Gastrocnemius medialis (tissue), 4 donors: ENCODE measurements around the gene TSSK6. TPM values are rescaled to one million over a fixed set of nuclear protein-coding genes. Genes with fewer than 3 reads are reported as not detected.
A peak's percentile ranks its signal among the peaks of the same experiment; 100 is the strongest.
"Not testable (repeated sequence)": the region's sequence is repeated elsewhere in the genome, so short reads cannot be mapped to it uniquely, and the experiment has no call there.

Experiments used
- ATAC-seq, 2 donors: fragments of 150-250 bp; one replicate each; pipeline ENCODE4 v1.9.1; 2016
- DNase-seq, 2 donors: peaks; one replicate each; pipeline ENCODE4 v3.0.0-alpha.2; 2019
- H3K27ac ChIP-seq, 4 donors: fragments of 200-600 bp; sonication (generic); 1 replicate in 1 of 4; 2 replicates in 3 of 4; pipeline ENCODE4 v1.5.1; 2016 to 2018; ENCODE audit warnings: mild to moderate bottlenecking in 2 of 4, moderate library complexity in 1 of 4
- H3K27me3 ChIP-seq, 3 donors: fragments of 200-600 bp; sonication (generic) in 2 of 3; 1 replicate in 1 of 3; 2 replicates in 2 of 3; pipeline versions ENCODE4 v1.5.1 to v1.6.0; 2016 to 2019; ENCODE audit warnings: mild to moderate bottlenecking in 1 of 3, moderate library complexity in 1 of 3
- H3K36me3 ChIP-seq, 2 donors: fragments of 200-600 bp; sonication (generic) in 1 of 2; one replicate each; pipeline ENCODE4 v1.5.1; 2017 to 2018
- H3K4me1 ChIP-seq, 2 donors: fragments of 200-600 bp; sonication (generic) in 1 of 2; one replicate each; pipeline ENCODE4 v1.5.1; 2016 to 2017; ENCODE audit warnings: mild to moderate bottlenecking in 2 of 2
- H3K4me3 ChIP-seq, 4 donors: fragments of 200-600 bp; sonication (generic) in 3 of 4; 1 replicate in 1 of 4; 2 replicates in 3 of 4; pipeline ENCODE4 v1.5.1; 2016 to 2019; ENCODE audit warnings: mild to moderate bottlenecking in 2 of 4
- H3K9me3 ChIP-seq, 3 donors: fragments of 200-600 bp; sonication (generic) in 2 of 3; 1 replicate in 1 of 3; 2 replicates in 2 of 3; pipeline ENCODE4 v1.5.1; 2016 to 2019
- POLR2A ChIP-seq, 2 donors: fragments of 450-650 bp; IDR thresholded peaks; one replicate each; pipeline ENCODE4 v1.6.1; 2017; ENCODE audit warnings: antibody characterized with exemption in 2 of 2, mild to moderate bottlenecking in 2 of 2, moderate library complexity in 2 of 2
- in situ Hi-C, 4 donors: fragments of 200-750 bp; cut with MboI; loops; one replicate each; pipeline versions ENCODE4 v1.15.0 to v1.8.0; 2017; ENCODE audit warnings: low sequenced_read_pairs in 4 of 4
- intact Hi-C: fragments of 100-400 bp; cut with DNase I; formaldehyde crosslinking; loops from one replicate; pipeline ENCODE4 v1.15.1; 2023; ENCODE audit warnings: low total_unique reads
- total RNA-seq, 4 donors: library from RNA; depleted of rRNA; stranded (reverse); fragments of >200 nt; gene quantifications; one replicate each; pipeline versions ENCODE4 v1.1.0 to v1.2.3, GENCODE V29; 2016
- TF ChIP-seq, protein P1 (sequence below), 5 experiments: fragments of 450-650 bp in 3 of 5; fragments of 200-600 bp in 2 of 5; sonication (generic) in 2 of 5; IDR thresholded peaks in 4 of 5; conservative IDR thresholded peaks in 1 of 5; 1 replicate in 4 of 5; 2 replicates in 1 of 5; pipeline ENCODE4 v1.5.1; 2016 to 2019; ENCODE audit warnings: antibody characterized with exemption in 5 of 5, mild to moderate bottlenecking in 3 of 5, moderate library complexity in 3 of 5

TSSK6 gene
- total RNA-seq, 4 donors from 2014 or later, result 0.80 to 1.7 TPM; not detected in 2

DNA sequence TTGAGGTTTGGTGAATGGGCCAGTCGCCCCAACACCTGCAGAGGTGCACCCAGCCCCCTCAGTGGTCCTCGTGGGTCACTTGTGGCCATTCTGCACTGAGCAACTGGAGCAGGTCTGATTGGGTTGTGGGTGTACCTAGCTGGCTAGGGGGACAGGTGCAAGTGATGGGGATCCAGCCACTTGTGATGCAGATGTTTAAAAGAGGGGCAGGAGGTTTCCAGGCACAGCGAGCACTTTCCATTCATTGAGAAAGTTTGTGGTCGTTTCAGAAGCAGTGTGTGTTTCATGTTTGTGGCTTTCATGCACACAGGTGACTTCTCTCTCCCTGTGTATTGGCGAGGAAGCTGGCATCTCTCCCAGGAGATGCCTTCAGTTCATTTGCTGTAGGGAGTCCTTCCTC lies 34.7 kb downstream of the TSSK6 start:
- ATAC-seq (no peak), DNase-seq (no peak)
- Histone ChIP-seq H3K36me3 (no peaks in the 10 kb centered on the region), H3K9me3 (no peaks in the 10 kb centered on the region), H3K4me1 (peaks cover 18 to 21% of the 10 kb centered on the region in 2 donors), H3K4me3 (no peak overlapping the region), H3K27me3 (no peaks in the 10 kb centered on the region), H3K27ac (no peak overlapping the region)
- intact Hi-C loops, result no loop called here
- TF ChIP-seq, protein P1, sequence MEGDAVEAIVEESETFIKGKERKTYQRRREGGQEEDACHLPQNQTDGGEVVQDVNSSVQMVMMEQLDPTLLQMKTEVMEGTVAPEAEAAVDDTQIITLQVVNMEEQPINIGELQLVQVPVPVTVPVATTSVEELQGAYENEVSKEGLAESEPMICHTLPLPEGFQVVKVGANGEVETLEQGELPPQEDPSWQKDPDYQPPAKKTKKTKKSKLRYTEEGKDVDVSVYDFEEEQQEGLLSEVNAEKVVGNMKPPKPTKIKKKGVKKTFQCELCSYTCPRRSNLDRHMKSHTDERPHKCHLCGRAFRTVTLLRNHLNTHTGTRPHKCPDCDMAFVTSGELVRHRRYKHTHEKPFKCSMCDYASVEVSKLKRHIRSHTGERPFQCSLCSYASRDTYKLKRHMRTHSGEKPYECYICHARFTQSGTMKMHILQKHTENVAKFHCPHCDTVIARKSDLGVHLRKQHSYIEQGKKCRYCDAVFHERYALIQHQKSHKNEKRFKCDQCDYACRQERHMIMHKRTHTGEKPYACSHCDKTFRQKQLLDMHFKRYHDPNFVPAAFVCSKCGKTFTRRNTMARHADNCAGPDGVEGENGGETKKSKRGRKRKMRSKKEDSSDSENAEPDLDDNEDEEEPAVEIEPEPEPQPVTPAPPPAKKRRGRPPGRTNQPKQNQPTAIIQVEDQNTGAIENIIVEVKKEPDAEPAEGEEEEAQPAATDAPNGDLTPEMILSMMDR (IDR thresholded peaks at IDR 0.05 in 4 of 5, conservative IDR thresholded peaks at IDR 0.05 in 1 of 5), result no peak
- TF ChIP-seq POLR2A (IDR thresholded peaks at IDR 0.05), result no peak
- in situ Hi-C loops, result no loop called here

DNA sequence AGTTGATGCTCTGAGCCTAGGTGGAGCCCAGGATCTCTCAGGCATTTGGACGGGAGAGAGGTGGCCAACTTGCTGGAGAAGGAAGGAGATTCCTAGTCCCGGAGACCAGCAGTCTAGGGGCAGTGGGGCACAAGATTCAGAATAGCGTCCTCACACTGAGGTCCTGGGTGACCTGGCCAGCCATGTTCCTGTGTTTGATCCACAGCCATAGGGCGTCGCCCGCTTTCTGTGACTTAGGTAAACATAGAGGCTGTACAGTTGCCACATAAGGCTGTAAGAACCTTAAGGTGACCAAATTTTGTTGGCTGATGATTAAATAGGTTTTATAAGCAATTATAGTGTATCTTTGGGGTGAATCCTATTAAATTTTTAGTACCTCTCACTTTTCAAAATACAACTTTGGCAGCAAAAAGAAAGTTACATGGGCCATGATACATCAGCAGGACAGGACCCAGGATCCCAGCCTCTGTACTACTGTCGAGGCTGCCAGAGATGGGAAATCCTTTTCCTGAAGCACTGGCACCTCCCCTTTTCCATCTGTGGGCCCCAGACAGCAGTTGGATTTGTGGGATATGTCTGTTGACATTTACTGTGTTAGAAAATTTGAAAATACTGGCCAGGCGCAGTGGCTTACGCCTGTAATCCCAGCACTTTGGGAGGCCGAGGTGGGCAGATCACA lies 37.5 kb downstream of the TSSK6 start:
- intact Hi-C loops, result no loop called here
- Histone ChIP-seq H3K27me3 (no peaks in the 10 kb centered on the region), H3K4me3 (no peak overlapping the region), H3K27ac (no peak overlapping the region), H3K36me3 (no peaks in the 10 kb centered on the region), H3K9me3 (no peaks in the 10 kb centered on the region), H3K4me1 (peaks cover 29 to 36% of the 10 kb centered on the region in 2 donors)
- ATAC-seq, result no peak
- TF ChIP-seq, protein P1 (IDR thresholded peaks at IDR 0.05 in 4 of 5, conservative IDR thresholded peaks at IDR 0.05 in 1 of 5), result no peak
- no peak for TF ChIP-seq POLR2A (IDR thresholded peaks at IDR 0.05)
- in situ Hi-C loops, result no loop called here
- DNase-seq, result no peak

DNA sequence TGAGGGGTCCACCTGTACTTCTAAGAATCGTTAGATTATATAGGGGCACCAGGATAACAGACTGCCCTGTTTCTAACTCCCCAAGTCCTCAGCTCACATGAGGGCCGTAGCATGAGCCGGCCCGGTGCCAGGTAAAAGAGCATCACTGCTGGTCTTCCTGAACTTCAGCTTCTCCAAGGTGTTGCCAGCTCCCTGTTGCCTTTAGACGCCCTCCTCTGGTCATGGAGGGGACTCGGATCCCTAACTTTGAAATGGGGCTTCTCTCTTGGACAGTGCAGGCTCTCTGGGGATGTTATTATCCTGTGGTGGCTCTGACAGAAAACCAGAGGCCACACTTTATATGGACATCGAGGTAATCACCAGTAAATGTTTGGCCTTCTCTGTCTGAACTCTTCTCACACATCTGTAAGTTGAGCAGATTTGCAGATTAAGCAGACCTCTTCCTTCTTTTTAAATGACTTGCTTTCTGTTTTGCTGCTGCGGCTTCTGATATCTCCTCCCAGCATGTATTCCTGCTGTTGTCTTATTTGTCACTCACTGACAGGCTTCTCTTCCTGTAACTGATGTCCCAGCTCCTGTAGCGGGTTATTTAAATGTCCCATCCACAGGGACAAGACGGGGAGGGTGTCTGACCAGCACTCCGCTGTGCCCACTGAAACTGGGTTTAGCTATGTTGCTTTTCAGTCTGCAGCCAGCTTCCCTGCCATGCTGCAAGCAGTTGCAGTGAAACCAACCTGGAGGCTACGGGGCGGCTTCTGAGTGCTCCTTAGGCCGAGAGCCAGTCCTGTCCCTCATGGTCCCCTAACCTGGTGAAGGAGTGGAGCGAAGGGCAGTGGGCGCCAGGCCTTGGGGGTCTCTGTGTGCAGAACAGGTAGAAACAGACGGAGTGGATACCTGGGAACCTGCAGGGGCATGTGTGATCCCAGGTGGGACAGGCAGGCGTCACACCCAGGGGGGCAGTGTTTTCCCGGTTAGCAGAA lies 39.2 kb downstream of the TSSK6 start:
- intact Hi-C loops, result no loop called here
- H3K27ac ChIP-seq, result peak overlapping the region in 3 of 4 donors; percentile 54 to 64 (median 61)
- ATAC-seq (no peak), DNase-seq (no peak)
- no peaks in the 10 kb centered on the region for H3K36me3 ChIP-seq
- no peaks in the 10 kb centered on the region for H3K27me3 ChIP-seq
- TF ChIP-seq, protein P1 (IDR thresholded peaks at IDR 0.05 in 4 of 5, conservative IDR thresholded peaks at IDR 0.05 in 1 of 5), result peak in 1 of 5 experiments; percentile 22
- no peak for TF ChIP-seq POLR2A (IDR thresholded peaks at IDR 0.05)
- in situ Hi-C loops, result no loop called here
- H3K9me3 ChIP-seq, result no peaks in the 10 kb centered on the region
- peaks cover 29 to 36% of the 10 kb centered on the region in 2 donors for H3K4me1 ChIP-seq
- no peak overlapping the region for H3K4me3 ChIP-seq

DNA sequence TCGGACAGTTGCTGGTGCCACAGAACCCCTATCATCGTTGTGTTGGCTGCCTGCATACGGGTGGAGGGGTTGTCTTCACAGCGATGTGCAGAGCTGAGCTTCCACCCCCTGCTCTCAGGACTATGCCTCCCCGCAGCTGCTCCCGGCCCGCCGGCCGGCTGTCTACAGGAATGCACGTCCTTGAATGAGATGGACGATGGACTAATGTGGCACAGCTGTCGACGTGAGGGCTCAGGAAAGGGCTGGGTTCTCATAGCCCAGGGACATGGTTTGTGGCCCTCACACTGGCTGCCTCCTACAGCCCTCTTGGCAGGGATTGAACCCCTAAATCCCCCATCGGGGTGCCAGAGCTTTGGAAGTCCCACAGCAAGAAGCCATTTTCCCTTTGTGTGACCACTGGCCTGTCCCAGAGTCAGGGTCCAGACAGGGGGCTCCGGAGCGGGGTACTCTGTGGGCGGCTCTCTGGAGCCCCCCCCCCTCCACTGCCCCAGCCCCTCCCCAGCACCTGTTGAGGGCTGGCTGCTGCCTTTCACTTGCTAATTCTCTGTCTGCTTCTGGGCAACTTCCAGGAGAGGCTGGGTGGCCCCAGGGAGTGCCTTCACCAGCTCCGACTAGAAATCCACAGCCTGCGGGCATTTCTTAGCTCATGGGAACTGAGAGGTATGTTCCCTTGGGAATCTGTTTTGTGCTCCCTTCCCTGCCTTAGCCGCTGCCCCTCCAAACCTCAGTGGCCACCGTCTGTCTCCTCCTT lies 40.2 kb downstream of the TSSK6 start:
- Histone ChIP-seq H3K27me3 (no peaks in the 10 kb centered on the region), H3K9me3 (no peaks in the 10 kb centered on the region), H3K27ac (peak overlapping the region; percentile 38 to 64 (median 58)), H3K36me3 (no peaks in the 10 kb centered on the region), H3K4me3 (no peak overlapping the region), H3K4me1 (peaks cover 29 to 36% of the 10 kb centered on the region in 2 donors)
- ATAC-seq, result peak in 1 of 2 donors; percentile 76
- in situ Hi-C loops (no loop called here), intact Hi-C loops (no loop called here)
- no peak for TF ChIP-seq POLR2A (IDR thresholded peaks at IDR 0.05)
- TF ChIP-seq, protein P1 (IDR thresholded peaks at IDR 0.05 in 4 of 5, conservative IDR thresholded peaks at IDR 0.05 in 1 of 5), result no peak
- DNase-seq, result peak in 1 of 2 donors; percentile 40

DNA sequence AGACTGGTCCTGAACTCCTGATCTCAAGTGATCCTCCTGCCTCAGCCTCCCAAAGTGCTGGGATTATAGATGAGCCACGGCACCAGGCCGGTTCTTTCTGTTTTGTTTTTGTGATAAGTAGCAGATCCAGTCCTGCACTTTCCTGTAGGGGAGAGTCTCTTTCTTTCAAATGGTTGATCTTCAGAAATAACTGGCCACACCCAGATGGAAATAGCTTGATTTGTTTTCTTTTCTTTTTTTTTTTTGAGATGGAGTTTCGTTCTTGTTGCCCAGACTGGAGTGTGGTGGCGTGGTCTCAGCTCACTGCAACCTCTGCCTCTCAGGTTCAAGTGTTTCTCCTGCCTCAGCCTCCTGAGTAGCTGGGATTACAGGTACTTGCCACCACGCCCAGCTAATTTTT lies 43.2 kb downstream of the TSSK6 start:
- H3K9me3 ChIP-seq, result peaks cover 0 to 16% (median 0%) of the 10 kb centered on the region in 3 donors
- DNase-seq, H3K27me3 ChIP-seq, intact Hi-C loops, ATAC-seq, H3K27ac ChIP-seq, in situ Hi-C loops, H3K4me3 ChIP-seq: not testable (repeated sequence)
- H3K36me3 ChIP-seq, result peaks cover 0 to 15% of the 10 kb centered on the region in 2 donors
- H3K4me1 ChIP-seq, result peaks cover 29% of the 10 kb centered on the region in 2 donors
